HG03280 (cell line): ENCODE results near the gene KCTD14.

Experiments used
- ATAC-seq: cut with Tn5 transposase; IDR thresholded peaks from one replicate; pipeline ENCODE4 v1.9.1; 2021; ENCODE audit warnings: mild to moderate bottlenecking, moderate library complexity; ENCODE audit not compliant: unreplicated experiment

The KCTD14 gene

DNA sequence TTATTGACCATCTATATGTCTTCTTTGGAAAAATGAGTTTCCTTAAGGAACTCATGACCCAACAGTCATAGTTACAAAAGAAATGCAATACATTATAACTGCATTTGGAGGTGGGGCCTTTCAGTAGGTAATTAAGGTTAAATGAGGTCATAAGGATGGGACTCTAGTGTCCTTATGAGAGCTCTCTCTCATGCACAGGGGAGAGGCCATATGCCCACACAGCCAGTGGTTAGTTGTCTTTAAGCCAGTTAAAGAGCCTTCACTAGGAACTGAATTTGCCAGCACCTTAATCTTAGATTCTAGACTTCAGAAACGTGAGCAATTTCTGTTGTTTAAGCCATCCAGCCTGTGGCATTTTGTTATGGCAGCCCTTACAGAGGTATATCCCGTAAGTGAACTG is 56.0 kb downstream of the KCTD14 start:
- no peak for ATAC-seq

DNA sequence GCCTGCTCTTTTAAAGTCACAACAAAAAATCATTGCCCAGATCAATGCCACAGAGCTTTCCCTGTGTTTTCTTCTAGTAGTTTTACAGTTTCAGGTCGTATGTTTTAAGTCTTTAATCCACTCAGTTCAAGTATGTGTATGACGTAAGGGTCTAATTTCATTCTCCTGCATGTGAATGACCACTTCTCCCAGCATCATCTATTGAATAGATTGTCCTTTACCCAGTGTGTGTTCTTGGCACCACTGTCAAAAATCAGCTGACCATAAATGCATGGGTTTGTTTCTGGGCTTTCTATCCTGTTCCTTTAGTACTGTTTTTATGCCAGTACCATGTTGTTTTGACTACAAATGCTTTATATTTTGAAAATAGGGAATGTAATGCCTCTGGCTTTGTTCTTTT is 56.7 kb downstream of the KCTD14 start:
- ATAC-seq: no peak
